ENCODE results near the gene CPA1.

- TF ChIP-seq MYC (IDR thresholded peaks at IDR 0.05; ENCODE audit: low read depth, low read length) (no peak), MYC (CRISPR knock-in tag; IDR thresholded peaks at IDR 0.05; ENCODE audit: borderline replicate concordance, low read depth) (no peak), ARHGAP35 (IDR thresholded peaks at IDR 0.05; ENCODE audit: partially characterized antibody) (no peak), BHLHE40 (IDR thresholded peaks at IDR 0.05; ENCODE audit: low read length) (no peak), CBX2 (IDR thresholded peaks at IDR 0.05; ENCODE audit: insufficient read depth, low read length, poor library complexity, severe bottlenecking) (no peak), TBL1XR1 (IDR thresholded peaks at IDR 0.05; ENCODE audit: low read length in 2 of 2) (no peak)
Measured at GRCh38 chr7:130364451-130364850, 15.8 kb upstream of the CPA1 start.

Measured in K562 (cell line).